ENCODE measurements around the gene MEFV. TPM values are rescaled to one million over a fixed set of nuclear protein-coding genes. Genes with fewer than 3 reads are reported as not detected.

Gene MEFV
- total and polyA plus RNA-seq, 2 of the 13 experiments (the other 11 are each of a cell fraction or from before 2014, with no cell fraction given), result 0.22 TPM; not detected in 1

DNA sequence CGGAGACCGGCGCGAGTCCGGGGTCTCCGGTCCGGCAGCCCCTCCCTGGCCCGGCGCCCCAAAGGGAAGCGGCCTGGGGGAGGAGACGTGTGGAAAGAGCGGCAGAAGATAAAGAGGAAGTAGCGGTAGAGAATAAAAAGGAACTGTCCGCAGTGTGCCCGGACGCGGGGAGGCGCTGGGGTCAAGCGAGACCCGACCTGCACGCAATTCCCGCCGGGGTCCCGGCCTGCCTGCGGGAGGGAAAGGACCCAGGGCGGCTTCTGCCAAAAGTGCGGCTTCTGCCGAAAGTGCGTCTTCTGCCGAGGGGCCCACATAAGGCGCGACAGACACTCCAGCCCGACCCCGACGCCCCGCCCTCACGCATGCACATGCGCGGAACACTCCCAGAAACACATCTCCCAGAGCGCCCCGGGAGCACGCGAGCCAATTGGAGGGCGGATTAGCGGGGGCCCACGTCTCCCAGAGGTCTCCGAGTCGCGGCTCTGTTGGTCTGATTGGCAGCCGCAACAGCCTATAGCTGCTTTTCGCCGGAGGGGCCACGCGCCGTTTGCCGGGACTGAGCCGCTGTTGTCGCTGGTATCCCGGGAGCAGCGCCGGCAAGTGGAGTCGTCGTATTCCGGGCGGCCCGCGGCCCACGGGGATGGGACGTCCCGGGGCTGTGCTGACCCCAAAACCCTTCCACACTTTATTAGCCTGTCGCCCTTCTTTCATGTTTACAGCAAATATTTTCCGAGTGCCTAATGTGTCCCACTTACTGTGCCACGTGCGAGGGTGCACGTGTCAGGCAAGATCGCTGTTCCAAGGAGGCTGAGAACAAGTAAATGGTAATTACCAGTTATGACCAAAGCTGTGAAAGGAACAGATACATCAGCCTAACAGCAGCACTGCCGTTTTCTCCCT is 8.0 kb upstream of the MEFV start (continued):
- TF ChIP-seq, protein P1, sequence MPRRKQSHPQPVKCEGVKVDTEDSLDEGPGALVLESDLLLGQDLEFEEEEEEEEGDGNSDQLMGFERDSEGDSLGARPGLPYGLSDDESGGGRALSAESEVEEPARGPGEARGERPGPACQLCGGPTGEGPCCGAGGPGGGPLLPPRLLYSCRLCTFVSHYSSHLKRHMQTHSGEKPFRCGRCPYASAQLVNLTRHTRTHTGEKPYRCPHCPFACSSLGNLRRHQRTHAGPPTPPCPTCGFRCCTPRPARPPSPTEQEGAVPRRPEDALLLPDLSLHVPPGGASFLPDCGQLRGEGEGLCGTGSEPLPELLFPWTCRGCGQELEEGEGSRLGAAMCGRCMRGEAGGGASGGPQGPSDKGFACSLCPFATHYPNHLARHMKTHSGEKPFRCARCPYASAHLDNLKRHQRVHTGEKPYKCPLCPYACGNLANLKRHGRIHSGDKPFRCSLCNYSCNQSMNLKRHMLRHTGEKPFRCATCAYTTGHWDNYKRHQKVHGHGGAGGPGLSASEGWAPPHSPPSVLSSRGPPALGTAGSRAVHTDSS (CRISPR knock-in tag; conservative IDR thresholded peaks at IDR 0.05), result no peak
- no peak for TF ChIP-seq ZNF235 (CRISPR knock-in tag; IDR thresholded peaks at IDR 0.05; ENCODE audit: borderline replicate concordance)
- TF ChIP-seq TBX2 (CRISPR knock-in tag; IDR thresholded peaks at IDR 0.05; ENCODE audit: borderline replicate concordance), result peak; percentile 72
- TF ChIP-seq ZNF468 (CRISPR knock-in tag; IDR thresholded peaks at IDR 0.05), result no peak
- TF ChIP-seq MAF1 (CRISPR knock-in tag; IDR thresholded peaks at IDR 0.05; ENCODE audit: borderline replicate concordance), result no peak
- peak; percentile 43; the same call in 1 of the 2 replicates for TF ChIP-seq RFXANK (CRISPR knock-in tag; IDR thresholded peaks at IDR 0.05)
- TF ChIP-seq, protein P2, sequence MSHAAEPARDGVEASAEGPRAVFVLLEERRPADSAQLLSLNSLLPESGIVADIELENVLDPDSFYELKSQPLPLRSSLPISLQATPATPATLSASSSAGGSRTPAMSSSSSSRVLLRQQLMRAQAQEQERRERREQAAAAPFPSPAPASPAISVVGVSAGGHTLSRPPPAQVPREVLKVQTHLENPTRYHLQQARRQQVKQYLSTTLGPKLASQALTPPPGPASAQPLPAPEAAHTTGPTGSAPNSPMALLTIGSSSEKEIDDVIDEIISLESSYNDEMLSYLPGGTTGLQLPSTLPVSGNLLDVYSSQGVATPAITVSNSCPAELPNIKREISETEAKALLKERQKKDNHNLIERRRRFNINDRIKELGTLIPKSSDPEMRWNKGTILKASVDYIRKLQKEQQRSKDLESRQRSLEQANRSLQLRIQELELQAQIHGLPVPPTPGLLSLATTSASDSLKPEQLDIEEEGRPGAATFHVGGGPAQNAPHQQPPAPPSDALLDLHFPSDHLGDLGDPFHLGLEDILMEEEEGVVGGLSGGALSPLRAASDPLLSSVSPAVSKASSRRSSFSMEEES (CRISPR knock-in tag; IDR thresholded peaks at IDR 0.05), result peak; percentile 66
- TF ChIP-seq ZNF83 (CRISPR knock-in tag; IDR thresholded peaks at IDR 0.05; ENCODE audit: borderline replicate concordance), result no peak
- peak; percentile 5; the same call in 1 of the 2 replicates for TF ChIP-seq SP5 (CRISPR knock-in tag; IDR thresholded peaks at IDR 0.05; ENCODE audit: borderline replicate concordance, low read depth)
- TF ChIP-seq ZNF44 (CRISPR knock-in tag; IDR thresholded peaks at IDR 0.05), result peak; percentile 40; the same call in 1 of the 2 replicates
- no peak for TF ChIP-seq ZNF180 (CRISPR knock-in tag; IDR thresholded peaks at IDR 0.05; ENCODE audit: borderline replicate concordance, low read depth)
- TF ChIP-seq ZBTB1 (CRISPR knock-in tag; IDR thresholded peaks at IDR 0.05; ENCODE audit: borderline replicate concordance), result no peak
- TF ChIP-seq, protein P3, sequence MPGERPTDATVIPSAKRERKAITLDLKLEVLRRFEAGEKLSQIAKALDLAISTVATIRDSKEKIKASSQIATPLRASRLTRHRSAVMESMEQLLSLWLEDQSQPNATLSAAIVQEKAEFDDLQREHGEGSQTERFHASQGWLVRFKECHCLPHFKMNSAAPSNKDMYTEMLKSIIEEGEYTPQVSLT (CRISPR knock-in tag; IDR thresholded peaks at IDR 0.05; ENCODE audit: borderline replicate concordance, low read depth), result no peak
- no peak for TF ChIP-seq ATRX (CRISPR knock-in tag; IDR thresholded peaks at IDR 0.05; ENCODE audit: borderline replicate concordance)
- TF ChIP-seq FOXK1 (CRISPR knock-in tag; IDR thresholded peaks at IDR 0.05; ENCODE audit: borderline replicate concordance, low read depth), result peak; percentile 45; the same call in 1 of the 2 replicates
- TF ChIP-seq, protein P4, sequence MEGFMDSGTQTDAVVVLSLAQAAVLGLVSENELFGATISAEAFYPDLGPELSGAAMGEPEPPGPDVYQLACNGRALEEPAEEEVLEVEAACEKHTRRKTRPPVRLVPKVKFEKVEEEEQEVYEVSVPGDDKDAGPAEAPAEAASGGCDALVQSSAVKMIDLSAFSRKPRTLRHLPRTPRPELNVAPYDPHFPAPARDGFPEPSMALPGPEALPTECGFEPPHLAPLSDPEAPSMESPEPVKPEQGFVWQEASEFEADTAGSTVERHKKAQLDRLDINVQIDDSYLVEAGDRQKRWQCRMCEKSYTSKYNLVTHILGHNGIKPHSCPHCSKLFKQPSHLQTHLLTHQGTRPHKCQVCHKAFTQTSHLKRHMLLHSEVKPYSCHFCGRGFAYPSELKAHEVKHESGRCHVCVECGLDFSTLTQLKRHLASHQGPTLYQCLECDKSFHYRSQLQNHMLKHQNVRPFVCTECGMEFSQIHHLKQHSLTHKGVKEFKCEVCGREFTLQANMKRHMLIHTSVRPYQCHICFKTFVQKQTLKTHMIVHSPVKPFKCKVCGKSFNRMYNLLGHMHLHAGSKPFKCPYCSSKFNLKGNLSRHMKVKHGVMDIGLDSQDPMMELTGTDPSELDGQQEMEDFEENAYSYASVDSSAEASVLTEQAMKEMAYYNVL (CRISPR knock-in tag; IDR thresholded peaks at IDR 0.05; ENCODE audit: borderline replicate concordance), result peak; percentile 82; the same call in 1 of the 2 replicates
- TF ChIP-seq ZFP36L2 (CRISPR knock-in tag; IDR thresholded peaks at IDR 0.05), result no peak
- TF ChIP-seq TEAD2 (CRISPR knock-in tag; IDR thresholded peaks at IDR 0.05), result no peak; the same call in 1 of the 2 replicates
- TF ChIP-seq NR2F6 (IDR thresholded peaks at IDR 0.05), result 0 out of 2 replicates have a peak, but pooled peaks have one; percentile 16
- no peak; the same call in 1 of the 2 replicates for TF ChIP-seq NR2F6 (CRISPR knock-in tag; IDR thresholded peaks at IDR 0.05)
- TF ChIP-seq HMG20B (CRISPR knock-in tag; conservative IDR thresholded peaks at IDR 0.05), result no peak; the same call in 1 of the 2 replicates
- TF ChIP-seq ZBTB33 (CRISPR knock-in tag; IDR thresholded peaks at IDR 0.05), result no peak
